Activated T-helper 17 cell treated with anti-CD3 and anti-CD28 coated beads, Interleukin-2, amount 50 U/mL, for 72 hours (primary cell): ENCODE measurements around the gene GCFC2. TPM values are rescaled to one million over a fixed set of nuclear protein-coding genes. Genes with fewer than 3 reads are reported as not detected.
"Not testable (repeated sequence)": the region's sequence is repeated elsewhere in the genome, so short reads cannot be mapped to it uniquely, and the experiment has no call there.

Experiments used
- ATAC-seq: fragments of 150-1000 bp; cut with Tn5 transposase; replicated peaks from 2 replicates; pipeline ENCODE4 v1.10.0; 2021; ENCODE audit warnings: mild to moderate bottlenecking, moderate library complexity
- H3K27ac Mint-ChIP-seq: one replicate; pipeline ENCODE4 v1.8.0; 2022; ENCODE audit warnings: mixed read lengths
- H3K27me3 Mint-ChIP-seq: one replicate; pipeline ENCODE4 v1.8.0; 2022; ENCODE audit warnings: mixed read lengths
- H3K36me3 Mint-ChIP-seq: one replicate; pipeline ENCODE4 v1.8.0; 2022; ENCODE audit warnings: low read depth, mild to moderate bottlenecking, mixed read lengths
- H3K4me1 Mint-ChIP-seq: one replicate; pipeline ENCODE4 v1.8.0; 2022; ENCODE audit warnings: mixed read lengths
- H3K4me3 Mint-ChIP-seq: one replicate; pipeline ENCODE4 v1.8.0; 2022; ENCODE audit warnings: mild to moderate bottlenecking, mixed read lengths
- H3K9me3 Mint-ChIP-seq: one replicate; pipeline ENCODE4 v1.8.0; 2022; ENCODE audit warnings: mixed read lengths
- total RNA-seq, 2 donors: library from RNA; stranded (reverse); gene quantifications; one replicate each; pipeline ENCODE4 v1.2.3, GENCODE V29; 2022

The GCFC2 gene
- total RNA-seq, result 10 to 100 TPM; 15.4 to 22.5 TPM

DNA sequence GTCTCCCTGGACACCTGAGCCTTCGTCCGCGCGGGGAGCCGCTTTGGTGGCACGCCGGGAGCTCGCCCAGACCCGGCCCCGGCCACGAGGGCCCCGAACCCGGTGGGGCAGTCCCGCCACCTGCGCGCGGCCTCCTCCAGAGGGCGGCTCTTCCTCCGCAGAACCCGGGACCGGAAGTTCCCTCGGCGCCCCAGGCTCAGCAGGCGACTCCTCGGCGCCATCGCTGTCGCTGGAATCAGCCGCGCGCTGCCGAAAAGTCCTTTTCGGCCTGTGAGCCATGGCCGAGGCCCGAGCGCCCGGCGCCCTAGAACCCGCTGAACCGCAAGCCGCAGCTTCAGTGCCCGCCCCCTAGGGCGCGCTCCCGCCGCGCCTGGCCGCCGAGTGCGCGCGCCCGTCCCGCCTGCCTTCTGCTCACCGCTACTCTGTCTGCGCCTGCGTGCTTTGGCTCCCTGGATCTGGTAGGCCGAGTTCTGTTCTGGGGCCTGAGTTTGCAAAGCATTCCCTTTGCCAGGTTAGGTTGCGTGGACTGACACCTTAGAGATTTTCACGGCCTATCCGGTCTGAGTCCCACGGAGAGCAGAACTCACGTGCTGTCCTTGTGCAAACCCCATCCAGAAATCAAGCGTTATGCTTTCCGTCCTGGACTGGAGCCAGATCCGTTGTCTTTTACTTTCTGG lies at the start of gene GCFC2:
TSS of gene GCFC2 (minus strand) at position 339 of the 677 bp plus-strand sequence. CDS start at position 279, 60 bp downstream.
- Mint-ChIP-seq H3K4me3 (peak within 1 kb of the TSS; percentile 79), H3K27me3 (no peaks in the 10 kb centered on the region), H3K4me1 (peaks cover 6% of the 10 kb centered on the region), H3K9me3 (no peaks in the 10 kb centered on the region), H3K27ac (peak within 1 kb of the TSS; percentile 94), H3K36me3 (peaks cover 18% of the 10 kb centered on the region)
- peak; percentile 91 for ATAC-seq

DNA sequence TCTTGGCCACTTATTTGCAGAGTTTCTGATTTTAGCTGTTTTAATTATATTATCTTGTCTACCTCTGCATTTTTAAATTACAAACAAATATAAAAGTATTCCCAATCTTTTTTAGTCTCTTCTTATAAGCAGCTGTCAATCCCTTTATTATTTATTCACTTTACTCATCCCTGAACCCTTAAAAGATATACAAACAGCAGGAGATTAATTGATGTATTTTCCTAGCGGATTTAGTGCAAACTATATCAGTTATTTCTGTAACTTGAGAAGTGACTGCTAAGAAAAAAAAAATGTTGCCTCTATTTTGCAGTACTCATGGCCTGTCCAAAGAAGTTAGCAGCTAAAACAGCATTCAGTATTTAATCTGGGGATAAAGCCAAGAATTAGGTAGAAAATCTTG lies 42.1 kb upstream of the GCFC2 start:
- no peaks in the 10 kb centered on the region for H3K36me3 Mint-ChIP-seq
- no peak overlapping the region for H3K27ac Mint-ChIP-seq
- peaks cover 25% of the 10 kb centered on the region for H3K27me3 Mint-ChIP-seq
- no peak overlapping the region for H3K4me3 Mint-ChIP-seq
- ATAC-seq, result no peak
- H3K9me3 Mint-ChIP-seq, result no peaks in the 10 kb centered on the region
- no peaks in the 10 kb centered on the region for H3K4me1 Mint-ChIP-seq

- ATAC-seq, result no peak
- no peaks in the 10 kb centered on the region for H3K4me1 Mint-ChIP-seq
- H3K36me3 Mint-ChIP-seq, result no peaks in the 10 kb centered on the region
- no peak overlapping the region for H3K4me3 Mint-ChIP-seq
- no peaks in the 10 kb centered on the region for H3K9me3 Mint-ChIP-seq
- H3K27ac Mint-ChIP-seq, result no peak overlapping the region
- peaks cover 25% of the 10 kb centered on the region for H3K27me3 Mint-ChIP-seq
Observed at GRCh38 chr2:75751824-75752468, 41.2 kb upstream of the GCFC2 start.

- no peak overlapping the region for H3K4me3 Mint-ChIP-seq
- ATAC-seq, result no peak
- H3K9me3 Mint-ChIP-seq, result no peaks in the 10 kb centered on the region
- H3K27ac Mint-ChIP-seq, result no peak overlapping the region
- no peaks in the 10 kb centered on the region for H3K4me1 Mint-ChIP-seq
- no peaks in the 10 kb centered on the region for H3K36me3 Mint-ChIP-seq
- peaks cover 25% of the 10 kb centered on the region for H3K27me3 Mint-ChIP-seq
Observed at GRCh38 chr2:75751360-75751759, 40.6 kb upstream of the GCFC2 start.

DNA sequence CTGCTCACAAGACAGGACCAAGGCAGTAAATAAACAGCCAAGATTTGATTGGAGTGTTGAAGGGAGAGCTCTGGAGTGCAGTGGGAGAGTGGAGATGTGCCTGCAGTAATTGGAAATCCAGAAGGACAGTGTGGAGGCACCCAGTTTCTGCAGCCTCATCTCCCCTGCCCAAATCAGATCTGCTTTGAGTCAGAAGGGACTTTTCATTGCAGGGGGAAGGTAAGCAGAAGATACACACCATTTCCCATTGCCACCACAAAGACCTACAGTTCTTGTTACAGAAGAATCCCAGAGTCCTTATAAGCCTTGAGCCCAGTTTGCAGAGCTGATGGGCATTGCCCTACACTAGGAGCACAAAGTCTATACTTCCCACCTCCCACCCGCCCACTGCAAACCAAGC lies 27.2 kb upstream of the GCFC2 start:
- Mint-ChIP-seq H3K27ac (no peak overlapping the region), H3K36me3 (no peaks in the 10 kb centered on the region), H3K9me3 (peaks cover 5% of the 10 kb centered on the region), H3K27me3 (peaks cover 26% of the 10 kb centered on the region), H3K4me1 (no peaks in the 10 kb centered on the region), H3K4me3 (no peak overlapping the region)
- ATAC-seq, result no peak

DNA sequence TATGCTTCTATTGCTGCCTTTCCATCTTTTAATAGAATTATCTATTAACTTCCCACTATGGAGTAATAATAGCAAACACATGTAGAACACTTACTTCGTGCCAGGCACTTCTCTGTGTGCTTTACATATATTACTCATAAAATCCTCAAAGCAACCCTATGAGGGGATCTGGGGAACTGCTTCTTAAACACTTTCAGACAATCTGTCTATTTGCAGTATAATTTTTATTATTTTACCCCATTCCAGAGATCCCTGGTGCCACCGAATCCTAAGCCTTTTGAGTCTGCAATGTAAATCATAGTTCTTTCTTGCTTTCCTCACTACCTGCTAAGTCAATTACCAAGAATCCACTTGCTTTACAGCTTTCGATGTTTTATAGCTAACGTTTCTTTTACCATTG lies 25.6 kb upstream of the GCFC2 start:
- Mint-ChIP-seq H3K4me3 (no peak overlapping the region), H3K36me3 (no peaks in the 10 kb centered on the region)

GRCh38 chr2:75729861-75730260 lies 19.1 kb upstream of the GCFC2 start:
- H3K27me3 Mint-ChIP-seq, result peaks cover 19% of the 10 kb centered on the region
- H3K4me1 Mint-ChIP-seq, result no peaks in the 10 kb centered on the region
- H3K9me3 Mint-ChIP-seq, result no peaks in the 10 kb centered on the region
- no peak for ATAC-seq
- H3K27ac Mint-ChIP-seq, result no peak overlapping the region
- H3K4me3 Mint-ChIP-seq, result no peak overlapping the region
- H3K36me3 Mint-ChIP-seq, result no peaks in the 10 kb centered on the region

More for the DNA sequence above, 25.6 kb upstream of the GCFC2 start:
- H3K27me3 Mint-ChIP-seq, result peaks cover 30% of the 10 kb centered on the region
- no peak for ATAC-seq
- H3K4me1 Mint-ChIP-seq, result no peaks in the 10 kb centered on the region
- H3K27ac Mint-ChIP-seq, result no peak overlapping the region
- H3K9me3 Mint-ChIP-seq, result peaks cover 4% of the 10 kb centered on the region

GRCh38 chr2:75728614-75729419 lies 18.1 kb upstream of the GCFC2 start:
- Mint-ChIP-seq H3K36me3 (no peaks in the 10 kb centered on the region), H3K9me3 (no peaks in the 10 kb centered on the region), H3K4me3 (no peak overlapping the region), H3K4me1 (no peaks in the 10 kb centered on the region), H3K27ac (no peak overlapping the region), H3K27me3 (peaks cover 17% of the 10 kb centered on the region)
- no peak for ATAC-seq

DNA sequence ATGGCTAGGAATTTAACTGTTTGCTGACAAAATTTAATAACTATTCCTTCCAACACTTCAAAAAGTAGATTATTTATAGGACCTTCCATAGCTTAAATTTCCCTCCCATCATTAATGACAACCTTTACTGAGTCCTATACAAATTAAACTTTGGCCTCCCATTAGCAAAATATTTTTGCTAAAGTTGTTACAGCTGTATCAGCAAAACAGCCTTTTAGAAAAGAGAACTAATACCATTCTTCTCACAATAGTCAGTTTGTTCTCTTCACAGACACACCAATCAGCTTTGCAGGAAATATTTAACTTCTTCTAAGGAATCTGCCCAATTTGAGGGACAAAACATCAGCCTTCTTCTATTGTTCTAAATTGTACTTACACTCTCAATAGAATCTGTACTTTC lies 12.0 kb upstream of the GCFC2 start:
- no peaks in the 10 kb centered on the region for H3K36me3 Mint-ChIP-seq

GRCh38 chr2:75720525-75720924 lies 9.8 kb upstream of the GCFC2 start:
- no peaks in the 10 kb centered on the region for H3K9me3 Mint-ChIP-seq
- ATAC-seq, result no peak

More for the DNA sequence above, 12.0 kb upstream of the GCFC2 start:
- H3K9me3 Mint-ChIP-seq, result no peaks in the 10 kb centered on the region
- peaks cover 26% of the 10 kb centered on the region for H3K27me3 Mint-ChIP-seq
- ATAC-seq, result no peak
- no peak overlapping the region for H3K27ac Mint-ChIP-seq
- no peaks in the 10 kb centered on the region for H3K4me1 Mint-ChIP-seq
- H3K4me3 Mint-ChIP-seq, result no peak overlapping the region

DNA sequence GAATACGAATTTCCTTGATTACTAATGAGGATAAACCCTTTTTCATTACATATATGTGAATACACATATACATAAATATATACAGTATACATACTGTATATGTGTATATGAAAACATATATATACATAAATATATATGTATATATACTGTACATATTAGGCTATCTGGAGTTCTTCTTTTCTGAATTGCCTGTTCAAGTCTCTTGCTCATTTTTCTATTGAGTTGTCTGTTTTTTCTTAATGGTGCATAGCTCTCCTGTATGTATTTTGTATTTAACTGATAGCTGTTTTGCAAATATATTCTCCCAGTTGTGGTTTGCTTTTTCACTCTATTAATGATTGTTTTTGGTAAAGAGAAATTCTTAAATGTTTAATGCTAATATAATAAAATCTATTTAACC lies 8.9 kb upstream of the GCFC2 start:
- Mint-ChIP-seq H3K27ac (no peak overlapping the region), H3K36me3 (no peaks in the 10 kb centered on the region), H3K9me3 (no peaks in the 10 kb centered on the region), H3K27me3 (peaks cover 19% of the 10 kb centered on the region), H3K4me1 (no peaks in the 10 kb centered on the region), H3K4me3 (no peak overlapping the region)
- no peak for ATAC-seq

More at GRCh38 chr2:75720525-75720924, 9.8 kb upstream of the GCFC2 start:
- Mint-ChIP-seq H3K4me3 (no peak overlapping the region), H3K27me3 (peaks cover 19% of the 10 kb centered on the region), H3K27ac (no peak overlapping the region), H3K4me1 (no peaks in the 10 kb centered on the region), H3K36me3 (no peaks in the 10 kb centered on the region)

DNA sequence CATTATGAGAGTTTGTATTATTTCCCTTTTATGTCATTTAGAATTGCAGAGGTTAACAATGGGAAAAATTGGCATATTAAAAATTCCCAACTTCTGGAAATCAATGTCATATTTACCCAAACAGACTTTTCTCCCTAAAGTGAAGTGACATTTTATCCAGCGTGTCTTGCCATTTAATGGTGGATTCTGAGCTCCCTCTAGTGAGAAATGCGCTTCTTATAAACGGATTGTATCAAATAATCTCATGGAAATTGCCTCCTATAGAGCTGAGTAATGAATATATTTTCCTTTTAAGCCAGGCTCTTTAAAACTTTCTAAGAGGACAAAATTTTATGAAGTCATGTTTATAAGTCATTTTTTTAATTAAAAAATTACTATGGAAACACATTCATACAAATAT lies 5.7 kb upstream of the GCFC2 start:
- no peaks in the 10 kb centered on the region for H3K4me1 Mint-ChIP-seq
- no peaks in the 10 kb centered on the region for H3K9me3 Mint-ChIP-seq
- no peak overlapping the region for H3K27ac Mint-ChIP-seq
- H3K36me3 Mint-ChIP-seq, result no peaks in the 10 kb centered on the region
- ATAC-seq, result no peak
- H3K4me3 Mint-ChIP-seq, result no peak overlapping the region
- H3K27me3 Mint-ChIP-seq, result no peaks in the 10 kb centered on the region

- not testable (repeated sequence) for ATAC-seq, H3K4me1 Mint-ChIP-seq, H3K36me3 Mint-ChIP-seq, H3K27me3 Mint-ChIP-seq, H3K9me3 Mint-ChIP-seq
- Mint-ChIP-seq H3K4me3 (peak overlapping the region; percentile 79), H3K27ac (peak overlapping the region; percentile 94)
Observed at GRCh38 chr2:75711590-75711989, 875 bp upstream of the GCFC2 start.

- peak overlapping the region; percentile 94 for H3K27ac Mint-ChIP-seq
- ATAC-seq, result peak; percentile 47
- H3K27me3 Mint-ChIP-seq, result no peaks in the 10 kb centered on the region
- no peaks in the 10 kb centered on the region for H3K9me3 Mint-ChIP-seq
- H3K36me3 Mint-ChIP-seq, result peaks cover 23% of the 10 kb centered on the region
- H3K4me1 Mint-ChIP-seq, result peaks cover 6% of the 10 kb centered on the region
- peak overlapping the region; percentile 79 for H3K4me3 Mint-ChIP-seq
Observed at GRCh38 chr2:75710220-75710576, 517 bp downstream of the GCFC2 start.

GRCh38 chr2:75709297-75709696 lies 1.4 kb downstream of the GCFC2 start:
- Mint-ChIP-seq H3K36me3 (peaks cover 32% of the 10 kb centered on the region), H3K4me3 (peak overlapping the region; percentile 79), H3K9me3 (no peaks in the 10 kb centered on the region), H3K4me1 (peaks cover 6% of the 10 kb centered on the region), H3K27me3 (no peaks in the 10 kb centered on the region), H3K27ac (peak overlapping the region; percentile 48)
- no peak for ATAC-seq
